Stimulated activated memory B cell treated with anti-CD40 and anti-IgM and Interleukin-4, amounts not matched to agents 10 μg/mL and 1 μg/mL and 100 μg/mL, for 72 hours (primary cell): ENCODE data around the gene VSNL1.
A peak's percentile ranks its signal among the peaks of the same experiment; 100 is the strongest.
"Not testable (repeated sequence)": the region's sequence is repeated elsewhere in the genome, so short reads cannot be mapped to it uniquely, and the experiment has no call there.

ENCODE experiments used
- ATAC-seq: fragments of 150-1000 bp; cut with Tn5 transposase; 2 replicates; pipeline ENCODE4 v1.10.0; 2021
- H3K27ac Mint-ChIP-seq: one replicate; pipeline ENCODE4 v1.8.0; 2022; ENCODE audit warnings: mild to moderate bottlenecking, mixed read lengths
- H3K27me3 Mint-ChIP-seq: one replicate; pipeline ENCODE4 v1.8.0; 2022; ENCODE audit warnings: mixed read lengths
- H3K36me3 Mint-ChIP-seq: one replicate; pipeline ENCODE4 v1.8.0; 2022; ENCODE audit warnings: mixed read lengths
- H3K4me1 Mint-ChIP-seq: one replicate; pipeline ENCODE4 v1.8.0; 2022; ENCODE audit warnings: mixed read lengths
- H3K4me3 Mint-ChIP-seq: one replicate; pipeline ENCODE4 v1.8.0; 2022; ENCODE audit warnings: mild to moderate bottlenecking, moderate library complexity, mixed read lengths
- H3K9me3 Mint-ChIP-seq: one replicate; pipeline ENCODE4 v1.8.0; 2022; ENCODE audit warnings: mixed read lengths

VSNL1 gene

DNA sequence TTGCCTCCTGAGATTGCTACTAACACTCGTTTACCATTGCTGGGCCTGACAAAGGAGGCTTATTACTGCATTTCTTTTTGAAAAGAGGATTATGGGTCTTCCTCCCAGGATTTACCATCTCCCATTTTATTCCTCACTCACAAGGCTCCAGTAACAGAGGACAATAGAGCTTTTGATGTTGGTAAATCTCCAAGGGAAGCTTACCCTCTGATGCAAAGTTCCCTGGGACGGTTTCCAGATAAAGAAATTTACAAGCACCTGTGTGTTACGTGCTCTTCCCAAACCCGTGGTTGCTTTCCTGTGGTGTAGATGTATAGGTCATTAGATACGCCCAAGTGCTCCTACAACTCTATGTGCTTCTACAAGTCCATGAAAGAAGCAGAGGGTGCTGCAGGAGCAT is 17.1 kb downstream of the VSNL1 start:
- no peaks in the 10 kb centered on the region for H3K9me3 Mint-ChIP-seq
- ATAC-seq, result no peak
- no peaks in the 10 kb centered on the region for H3K27me3 Mint-ChIP-seq
- no peak overlapping the region for H3K4me3 Mint-ChIP-seq
- H3K27ac Mint-ChIP-seq, result no peak overlapping the region
- H3K4me1 Mint-ChIP-seq, result no peaks in the 10 kb centered on the region
- H3K36me3 Mint-ChIP-seq, result no peaks in the 10 kb centered on the region

DNA sequence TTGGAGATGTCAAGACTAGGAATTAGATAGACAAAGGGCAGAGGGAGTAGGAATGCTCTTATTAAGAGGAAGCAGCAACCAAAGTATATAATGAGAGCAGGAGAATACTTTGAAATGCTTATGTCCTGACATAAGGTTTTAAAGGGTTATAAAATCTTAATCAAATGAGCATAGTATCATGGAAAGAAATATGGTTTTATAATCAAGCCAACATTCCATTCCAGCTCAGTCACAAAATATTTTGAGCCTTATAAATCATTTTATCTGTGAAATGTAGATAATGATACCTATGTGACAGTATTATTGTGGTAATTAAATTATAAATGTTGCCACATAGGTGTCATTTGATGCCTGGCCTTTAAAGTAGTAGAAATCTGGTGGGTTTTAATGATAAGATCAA is 17.6 kb downstream of the VSNL1 start:
- no peak overlapping the region for H3K27ac Mint-ChIP-seq
- H3K27me3 Mint-ChIP-seq, result no peaks in the 10 kb centered on the region
- H3K4me1 Mint-ChIP-seq, result no peaks in the 10 kb centered on the region
- no peaks in the 10 kb centered on the region for H3K36me3 Mint-ChIP-seq
- no peak for ATAC-seq
- no peaks in the 10 kb centered on the region for H3K9me3 Mint-ChIP-seq
- no peak overlapping the region for H3K4me3 Mint-ChIP-seq

DNA sequence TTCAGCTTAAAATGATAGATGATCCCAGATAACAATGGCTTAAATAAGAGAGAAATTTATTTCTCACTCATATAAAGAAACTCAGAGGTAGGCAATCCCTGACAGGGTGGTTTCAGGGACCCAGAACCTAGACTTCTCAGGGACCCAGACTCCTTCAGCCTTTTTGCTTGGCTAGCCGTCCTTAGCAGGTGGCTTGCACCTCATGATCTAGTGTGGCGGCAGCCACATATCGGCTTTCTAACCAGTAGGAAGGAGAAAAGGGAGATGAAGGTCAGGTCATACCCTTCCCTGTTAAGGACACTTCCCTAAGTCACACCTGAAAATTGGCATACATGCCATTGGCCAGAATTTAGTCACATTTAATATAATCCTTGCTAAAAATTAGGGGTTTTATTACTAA is 18.4 kb downstream of the VSNL1 start:
- H3K9me3 Mint-ChIP-seq, result no peaks in the 10 kb centered on the region
- H3K27me3 Mint-ChIP-seq, result no peaks in the 10 kb centered on the region
- no peak overlapping the region for H3K27ac Mint-ChIP-seq
- no peak overlapping the region for H3K4me3 Mint-ChIP-seq
- H3K4me1 Mint-ChIP-seq, result no peaks in the 10 kb centered on the region
- no peak for ATAC-seq
- no peaks in the 10 kb centered on the region for H3K36me3 Mint-ChIP-seq

DNA sequence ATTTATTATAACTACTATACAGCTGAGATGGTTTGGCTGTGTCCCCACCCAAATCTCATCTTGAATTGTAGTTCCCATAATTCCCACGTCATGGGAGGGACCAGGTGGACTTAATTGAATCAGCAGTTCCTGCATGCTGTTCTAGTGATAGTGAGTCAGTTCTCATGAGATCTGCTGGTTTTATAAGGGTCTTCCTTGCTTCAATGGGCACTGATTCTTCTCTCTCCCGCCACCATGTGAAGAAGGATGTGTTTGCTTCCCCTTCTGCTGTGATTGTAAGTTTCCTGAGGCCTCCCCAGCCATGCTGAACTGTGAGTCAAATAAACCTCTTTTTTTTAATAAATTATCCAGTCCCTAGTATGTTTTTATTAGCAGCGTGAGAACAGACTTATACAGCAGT is 25.2 kb downstream of the VSNL1 start:
- H3K9me3 Mint-ChIP-seq, H3K4me1 Mint-ChIP-seq, H3K4me3 Mint-ChIP-seq, H3K36me3 Mint-ChIP-seq, H3K27ac Mint-ChIP-seq, ATAC-seq: not testable (repeated sequence)
- peaks cover 10% of the 10 kb centered on the region for H3K27me3 Mint-ChIP-seq

DNA sequence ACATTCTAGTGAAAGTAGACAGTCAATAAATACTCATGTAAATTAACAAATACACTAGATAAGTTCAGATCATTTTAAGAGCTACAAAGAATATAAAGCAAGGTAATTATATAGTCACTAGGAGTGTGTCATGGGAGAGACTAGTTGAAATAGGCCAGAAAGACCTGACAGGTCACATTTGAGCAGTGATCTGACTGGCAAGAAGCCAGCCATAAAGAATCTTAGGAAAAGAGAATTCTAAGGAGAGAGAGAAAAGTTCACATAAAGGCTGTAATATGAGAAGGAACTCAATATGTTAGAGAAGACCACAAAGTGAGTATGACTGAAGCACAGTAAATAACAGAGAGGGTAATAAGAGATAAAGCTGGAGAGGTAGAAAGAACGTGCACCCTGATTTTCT is 31.2 kb downstream of the VSNL1 start:
- H3K27me3 Mint-ChIP-seq, result peaks cover 43% of the 10 kb centered on the region
- no peaks in the 10 kb centered on the region for H3K4me1 Mint-ChIP-seq
- no peak for ATAC-seq
- H3K4me3 Mint-ChIP-seq, result no peak overlapping the region
- no peak overlapping the region for H3K27ac Mint-ChIP-seq
- H3K9me3 Mint-ChIP-seq, result peaks cover 3% of the 10 kb centered on the region
- H3K36me3 Mint-ChIP-seq, result no peaks in the 10 kb centered on the region

DNA sequence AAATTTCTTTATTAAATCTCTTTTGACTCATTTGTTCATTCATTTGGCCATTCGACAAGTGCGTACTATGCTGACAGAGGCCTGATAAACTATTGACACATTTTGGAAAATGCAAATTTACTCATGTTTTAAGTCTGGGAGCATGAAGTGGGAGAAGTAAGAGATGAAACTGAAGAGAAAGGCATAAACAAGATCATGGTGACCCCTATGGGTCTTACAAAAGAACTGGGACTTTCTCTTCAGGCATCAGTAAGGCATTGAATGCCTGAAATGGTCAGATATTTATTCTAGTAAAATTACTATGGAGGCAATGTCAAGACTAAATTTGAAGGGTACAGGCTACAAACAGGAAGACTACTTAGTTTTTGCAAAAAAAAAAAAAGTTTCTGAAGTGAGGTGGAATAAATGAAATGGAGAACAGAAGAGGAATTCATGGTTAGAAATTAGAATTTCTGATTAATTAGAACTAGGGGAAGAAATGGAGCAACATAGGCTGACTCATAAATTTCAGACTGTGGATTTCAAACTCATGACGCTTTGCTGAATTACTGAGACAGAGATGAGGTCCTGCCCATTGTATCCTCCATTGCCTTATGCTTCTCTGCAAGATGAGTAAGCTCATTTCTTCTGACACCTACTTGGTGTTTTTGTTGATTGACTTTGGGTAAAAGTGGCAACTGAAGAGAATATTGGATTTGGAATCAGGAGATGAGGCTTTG is 32.7 kb downstream of the VSNL1 start:
- Mint-ChIP-seq H3K9me3 (peaks cover 3% of the 10 kb centered on the region), H3K4me3 (no peak overlapping the region), H3K27ac (no peak overlapping the region), H3K36me3 (no peaks in the 10 kb centered on the region), H3K4me1 (no peaks in the 10 kb centered on the region), H3K27me3 (peaks cover 46% of the 10 kb centered on the region)
- ATAC-seq, result no peak

DNA sequence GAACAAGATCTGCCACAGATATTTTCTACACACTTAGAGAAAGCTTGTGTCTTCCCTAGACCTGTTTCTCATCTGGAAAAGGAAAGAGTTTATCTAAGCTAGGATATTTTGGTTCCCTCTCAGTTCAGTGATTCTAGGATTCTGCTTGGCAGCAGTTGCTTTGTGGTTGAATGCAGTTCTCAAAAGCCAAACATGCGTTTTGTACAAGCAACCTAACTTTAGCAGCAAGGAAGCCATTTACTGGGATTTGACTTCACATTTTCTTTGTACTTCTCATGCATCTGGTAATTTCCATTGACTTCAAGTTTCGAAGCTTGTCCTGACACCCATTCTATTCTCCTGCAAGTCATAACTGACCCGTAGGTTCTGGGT is 33.3 kb downstream of the VSNL1 start:
- no peaks in the 10 kb centered on the region for H3K36me3 Mint-ChIP-seq
- H3K27me3 Mint-ChIP-seq, result peaks cover 46% of the 10 kb centered on the region
- ATAC-seq, result no peak
- no peaks in the 10 kb centered on the region for H3K4me1 Mint-ChIP-seq
- no peak overlapping the region for H3K4me3 Mint-ChIP-seq
- H3K9me3 Mint-ChIP-seq, result peaks cover 3% of the 10 kb centered on the region
- no peak overlapping the region for H3K27ac Mint-ChIP-seq

DNA sequence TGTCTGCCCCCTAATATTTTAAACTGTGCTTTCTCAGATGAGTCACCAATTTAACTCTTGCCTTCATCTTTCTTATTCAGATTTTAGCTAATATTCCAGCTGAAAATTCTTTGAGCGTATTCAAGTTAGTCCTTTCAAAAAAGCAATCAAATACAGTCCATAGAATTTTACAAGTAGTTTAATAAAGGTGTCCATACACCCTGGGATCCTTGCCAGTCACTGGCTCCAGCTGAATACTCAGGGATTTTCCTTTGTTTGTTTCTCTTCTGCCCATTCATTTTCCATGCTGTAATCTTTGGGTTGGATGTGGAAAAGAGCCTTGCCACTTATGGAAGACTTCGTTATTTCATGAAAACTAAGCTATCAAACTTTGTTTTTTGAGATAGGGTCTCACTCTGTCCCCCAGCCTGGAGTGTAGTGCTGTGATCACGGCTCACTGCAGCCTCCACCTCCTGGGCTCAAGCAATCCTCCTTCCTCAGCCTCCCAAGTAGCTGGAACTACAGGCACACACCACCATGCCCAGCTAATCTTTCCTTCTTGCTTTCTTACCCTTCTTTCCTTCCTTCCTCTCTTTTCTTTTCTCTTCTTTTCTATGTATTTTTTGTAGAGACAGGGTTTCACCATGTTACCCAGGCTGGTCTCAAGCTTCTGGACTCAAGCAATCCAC is 34.0 kb downstream of the VSNL1 start:
- no peak for ATAC-seq
- Mint-ChIP-seq H3K4me3 (no peak overlapping the region), H3K9me3 (peaks cover under 1% of the 10 kb centered on the region), H3K27me3 (peaks cover 40% of the 10 kb centered on the region), H3K36me3 (no peaks in the 10 kb centered on the region), H3K27ac (no peak overlapping the region), H3K4me1 (no peaks in the 10 kb centered on the region)

DNA sequence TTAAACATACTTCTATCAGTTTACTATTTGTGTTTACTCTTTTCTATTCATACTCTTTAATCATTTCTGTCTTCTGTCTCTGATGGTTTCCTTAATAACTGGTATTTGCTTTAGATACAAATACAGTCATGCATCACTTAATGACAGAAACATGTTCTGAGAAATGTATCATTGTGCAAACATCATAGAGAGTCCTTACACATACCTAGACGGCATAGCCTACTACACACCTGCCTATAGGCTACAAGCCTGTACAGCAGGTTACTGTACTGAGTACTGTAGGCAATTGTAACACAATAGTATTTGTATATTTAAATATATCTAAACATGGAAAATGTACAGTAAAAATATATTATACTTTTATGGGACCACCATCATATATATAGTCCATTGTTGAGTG is 36.3 kb downstream of the VSNL1 start:
- Mint-ChIP-seq H3K27me3 (peaks cover 30% of the 10 kb centered on the region), H3K9me3 (no peaks in the 10 kb centered on the region), H3K27ac (no peak overlapping the region), H3K4me1 (no peaks in the 10 kb centered on the region), H3K4me3 (no peak overlapping the region), H3K36me3 (no peaks in the 10 kb centered on the region)
- no peak for ATAC-seq

DNA sequence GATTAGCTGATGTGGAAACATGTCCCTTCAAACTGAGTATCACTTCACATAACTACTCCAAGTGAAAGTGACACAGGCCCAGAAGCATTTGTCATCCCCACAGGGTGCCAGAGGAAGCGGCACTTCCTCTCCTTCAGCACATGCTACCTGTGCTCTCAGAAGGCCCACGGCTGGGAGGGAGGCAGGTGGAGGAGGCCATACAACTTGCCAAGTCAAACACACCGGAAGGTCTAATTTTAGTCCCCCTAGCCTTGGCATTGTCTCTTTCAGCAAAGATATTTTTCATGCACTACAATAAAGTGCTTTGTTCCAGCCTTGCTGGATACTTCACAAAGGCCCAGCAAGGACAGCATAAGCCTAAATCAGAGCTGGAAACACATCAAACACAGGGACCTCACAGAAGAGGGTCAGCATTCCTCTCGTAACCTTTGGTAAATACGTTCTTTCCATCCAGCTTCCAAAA is 38.0 kb downstream of the VSNL1 start:
- Mint-ChIP-seq H3K9me3 (no peaks in the 10 kb centered on the region), H3K4me1 (no peaks in the 10 kb centered on the region), H3K4me3 (no peak overlapping the region), H3K27me3 (peaks cover 20% of the 10 kb centered on the region), H3K36me3 (no peaks in the 10 kb centered on the region), H3K27ac (no peak overlapping the region)
- peak; percentile 51 for ATAC-seq

DNA sequence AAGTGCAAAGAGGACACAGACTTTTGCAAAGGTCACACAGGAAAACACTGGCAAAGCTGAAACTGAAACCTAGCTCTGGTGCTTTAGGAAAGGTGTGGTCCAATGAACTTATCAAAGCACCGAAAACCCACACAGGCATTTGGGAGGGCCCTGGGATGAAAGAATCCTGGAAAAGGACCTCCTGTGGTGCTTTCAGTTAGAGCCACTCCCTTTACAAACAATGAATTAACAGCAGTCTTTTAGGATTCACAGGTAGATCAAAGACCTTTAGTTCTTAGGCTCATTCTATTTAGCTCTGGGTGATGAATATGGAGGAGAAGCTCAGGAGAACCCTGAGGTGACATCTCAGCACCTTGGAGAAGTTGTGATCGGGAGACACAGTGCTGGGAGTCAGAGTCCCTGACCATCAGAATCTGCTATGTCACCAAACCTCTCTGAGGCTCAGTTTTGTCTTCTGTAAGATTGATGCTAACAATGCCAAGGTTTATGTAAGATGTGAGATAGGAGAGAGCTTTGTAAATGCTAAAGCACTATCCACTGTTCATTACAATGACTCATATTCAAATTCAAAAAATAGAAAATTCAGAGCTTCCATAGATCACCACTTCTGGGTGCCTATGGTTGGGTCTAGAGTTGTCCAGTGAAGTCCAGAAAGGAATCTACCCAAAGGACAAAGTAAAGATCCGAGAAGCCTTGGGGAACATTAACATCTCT is 39.3 kb downstream of the VSNL1 start:
- ATAC-seq, result no peak
- Mint-ChIP-seq H3K36me3 (no peaks in the 10 kb centered on the region), H3K27me3 (peaks cover 14% of the 10 kb centered on the region), H3K9me3 (no peaks in the 10 kb centered on the region), H3K27ac (no peak overlapping the region), H3K4me3 (no peak overlapping the region), H3K4me1 (no peaks in the 10 kb centered on the region)

DNA sequence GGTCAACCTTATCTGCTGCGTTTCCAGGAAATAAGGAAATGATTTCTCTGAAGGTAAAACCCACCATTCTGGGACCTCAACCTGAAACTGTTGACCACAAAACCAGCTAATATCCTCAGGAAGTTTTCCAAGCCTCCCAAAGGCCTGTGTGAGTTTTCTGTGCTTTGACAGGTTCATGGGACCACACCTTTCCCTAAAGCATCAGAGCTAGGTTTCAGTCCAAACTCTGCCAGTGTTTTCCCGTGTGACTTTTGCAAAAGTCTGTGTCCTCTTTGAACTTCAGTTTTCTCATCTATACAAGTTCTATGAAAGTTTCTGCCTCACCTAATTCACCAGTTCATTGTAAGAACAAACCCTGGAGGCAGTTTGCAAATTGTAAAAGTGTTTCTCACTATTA is 39.8 kb downstream of the VSNL1 start:
- Mint-ChIP-seq H3K4me3 (no peak overlapping the region), H3K9me3 (no peaks in the 10 kb centered on the region), H3K36me3 (no peaks in the 10 kb centered on the region), H3K27me3 (peaks cover 9% of the 10 kb centered on the region), H3K27ac (no peak overlapping the region), H3K4me1 (no peaks in the 10 kb centered on the region)
- no peak for ATAC-seq

DNA sequence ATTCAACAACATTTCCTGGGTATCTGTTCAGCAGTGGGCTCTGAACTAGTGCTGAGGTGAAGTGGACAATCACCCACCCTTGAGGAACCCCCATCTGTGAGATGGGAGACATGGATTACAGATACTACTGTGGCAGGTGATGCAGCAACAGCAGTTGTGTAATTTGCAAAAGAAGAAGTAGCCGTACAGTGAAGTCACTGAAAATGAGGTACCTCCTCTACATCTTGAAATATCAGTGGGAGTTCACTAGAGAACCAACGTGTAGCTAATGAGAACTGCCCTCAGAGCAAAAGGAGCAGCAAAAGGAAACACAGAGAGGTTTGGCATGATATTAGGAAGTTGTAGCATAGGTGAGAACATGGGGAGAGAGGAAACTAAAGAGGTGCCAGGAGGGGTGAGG is 41.3 kb downstream of the VSNL1 start:
- peaks cover under 1% of the 10 kb centered on the region for H3K27me3 Mint-ChIP-seq
- ATAC-seq, result no peak

DNA sequence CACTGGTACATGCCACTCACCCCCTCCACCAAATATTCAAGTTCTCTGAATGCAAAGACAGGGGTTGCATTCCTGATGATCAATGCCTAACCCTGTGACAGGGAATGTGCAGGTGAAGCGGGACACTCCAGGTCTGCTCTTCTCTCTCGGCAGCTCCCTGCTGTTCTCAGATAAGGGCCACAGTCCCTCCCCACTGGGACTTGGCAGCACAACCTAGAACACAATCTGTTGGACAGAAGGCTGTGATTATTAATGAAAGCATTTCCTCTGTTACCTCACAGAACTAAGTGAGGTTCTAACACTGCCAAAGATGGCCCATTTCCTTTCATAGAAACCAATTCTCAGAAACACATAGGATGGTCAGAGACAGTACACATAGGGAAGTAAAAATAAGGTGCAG is 42.7 kb downstream of the VSNL1 start:
- Mint-ChIP-seq H3K27me3 (no peaks in the 10 kb centered on the region), H3K36me3 (no peaks in the 10 kb centered on the region), H3K9me3 (no peaks in the 10 kb centered on the region), H3K4me3 (no peak overlapping the region), H3K27ac (no peak overlapping the region), H3K4me1 (no peaks in the 10 kb centered on the region)
- ATAC-seq, result peak; percentile 28

More for the DNA sequence above, 41.3 kb downstream of the VSNL1 start:
- no peaks in the 10 kb centered on the region for H3K36me3 Mint-ChIP-seq
- H3K4me3 Mint-ChIP-seq, result no peak overlapping the region
- H3K4me1 Mint-ChIP-seq, result no peaks in the 10 kb centered on the region
- H3K27ac Mint-ChIP-seq, result no peak overlapping the region
- H3K9me3 Mint-ChIP-seq, result no peaks in the 10 kb centered on the region

DNA sequence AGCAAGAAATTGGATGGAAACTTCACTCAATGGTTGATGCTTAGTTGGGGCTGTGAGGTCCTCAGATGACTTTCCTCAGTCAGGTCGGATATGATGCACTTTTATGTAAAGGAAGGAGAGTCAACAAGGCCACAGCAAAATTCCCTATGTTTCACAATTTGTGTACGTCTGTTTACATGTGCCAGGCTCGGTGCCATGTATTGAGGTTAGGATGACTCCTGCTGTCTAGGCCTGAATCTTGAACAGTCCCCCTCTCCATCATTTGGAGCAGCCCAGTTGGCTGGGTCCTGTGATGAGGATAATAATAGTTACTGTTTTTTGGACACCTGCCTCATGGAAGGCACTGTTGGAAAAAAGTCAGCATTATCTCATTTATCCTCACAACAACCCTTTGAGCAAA is 43.1 kb downstream of the VSNL1 start:
- Mint-ChIP-seq H3K4me3 (no peak overlapping the region), H3K4me1 (no peaks in the 10 kb centered on the region), H3K9me3 (no peaks in the 10 kb centered on the region), H3K27ac (no peak overlapping the region), H3K36me3 (no peaks in the 10 kb centered on the region), H3K27me3 (peaks cover 2% of the 10 kb centered on the region)
- no peak for ATAC-seq

DNA sequence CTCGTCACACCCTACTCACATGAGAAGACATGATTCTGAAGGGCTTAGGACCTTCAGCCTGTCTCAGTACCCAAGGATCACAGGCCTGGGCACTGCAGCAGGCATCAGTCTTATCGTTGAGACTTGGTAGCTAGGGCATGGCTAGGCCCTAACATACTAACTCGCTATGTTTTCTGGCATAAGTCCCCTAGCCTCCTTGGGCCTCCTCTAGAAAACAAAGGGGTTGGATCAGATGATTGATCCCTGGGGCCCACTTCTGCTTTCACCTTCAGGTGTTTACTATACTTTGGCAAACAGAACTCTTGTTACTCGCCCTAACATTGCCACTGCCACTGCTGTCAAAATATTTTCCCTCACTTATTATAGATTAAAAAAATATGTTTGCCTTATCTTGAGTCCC is 44.2 kb downstream of the VSNL1 start:
- Mint-ChIP-seq H3K4me1 (no peaks in the 10 kb centered on the region), H3K9me3 (no peaks in the 10 kb centered on the region), H3K27ac (no peak overlapping the region), H3K27me3 (peaks cover 12% of the 10 kb centered on the region), H3K4me3 (no peak overlapping the region), H3K36me3 (no peaks in the 10 kb centered on the region)
- ATAC-seq, result no peak
